ENCODE results near the gene IL17RE.

IL17RE gene

GRCh38 chr3:9909221-9910013, 6.8 kb downstream of the IL17RE start:
- no peak for TF ChIP-seq CTCF (IDR thresholded peaks at IDR 0.05; ENCODE audit: borderline replicate concordance, insufficient read depth, low read depth, low read length)
- no peak overlapping the region for H3K4me3 ChIP-seq (ENCODE audit: low read depth, low read length)

DNA sequence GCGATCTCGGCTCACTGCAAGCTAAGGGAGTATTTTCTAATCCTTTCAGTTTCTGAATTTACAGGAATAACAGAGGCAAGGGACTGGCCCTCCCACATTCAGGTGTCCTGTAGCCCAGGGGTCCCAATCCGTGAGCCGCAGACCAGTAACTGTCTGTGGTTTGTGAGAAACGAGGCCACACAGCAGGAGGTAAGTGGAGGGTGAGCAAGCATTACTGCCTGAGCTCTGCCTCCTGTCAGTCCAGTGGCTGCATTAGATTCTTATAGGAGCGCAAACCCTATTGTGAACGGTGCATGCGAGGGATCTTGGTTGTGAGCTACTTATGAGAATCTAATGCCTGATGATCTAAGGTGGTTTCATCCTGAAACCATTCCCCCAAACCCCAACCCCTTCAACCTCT, 9.2 kb downstream of the IL17RE start:
- TF ChIP-seq CTCF (IDR thresholded peaks at IDR 0.05; ENCODE audit: borderline replicate concordance, insufficient read depth, low read depth, low read length), result no peak
- H3K4me3 ChIP-seq (ENCODE audit: low read depth, low read length), result no peak overlapping the region

DNA sequence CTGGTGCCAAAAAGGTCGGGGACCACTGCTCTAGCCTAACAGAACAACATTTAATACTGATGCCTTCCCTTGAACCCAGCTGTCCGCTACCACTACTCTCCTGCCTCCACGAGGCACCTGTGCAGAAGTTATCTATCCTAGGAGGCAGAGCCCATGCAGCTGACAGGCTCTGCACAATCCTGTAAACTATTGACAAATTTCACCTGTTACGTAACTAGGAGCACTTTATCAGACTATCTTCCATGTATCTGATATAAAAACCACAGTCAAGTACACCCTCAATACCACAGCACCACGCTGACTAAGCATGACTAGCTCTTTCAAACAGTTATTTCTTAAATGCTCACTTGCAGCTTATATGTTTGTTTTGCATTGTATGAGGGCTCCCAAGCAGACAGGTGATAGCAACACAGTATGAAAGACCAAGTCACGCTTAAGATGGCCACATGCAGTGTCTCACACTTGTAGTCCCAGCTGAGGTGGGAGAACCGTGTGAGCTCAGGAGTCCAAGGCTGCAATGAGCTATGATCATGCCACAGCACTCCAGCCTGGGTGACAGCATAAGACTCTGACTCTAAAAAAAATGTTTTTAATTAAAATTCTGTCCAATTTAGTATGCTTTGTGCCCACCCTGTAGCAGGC, 9.8 kb downstream of the IL17RE start:
- H3K4me3 ChIP-seq (ENCODE audit: low read depth, low read length), result no peak overlapping the region

GRCh38 chr3:9913601-9914000, 11.0 kb downstream of the IL17RE start:
- no peak overlapping the region for H3K4me3 ChIP-seq (ENCODE audit: low read depth, low read length)
- no peak for TF ChIP-seq CTCF (IDR thresholded peaks at IDR 0.05; ENCODE audit: borderline replicate concordance, insufficient read depth, low read depth, low read length)

More for the DNA sequence above, 9.8 kb downstream of the IL17RE start:
- TF ChIP-seq CTCF (IDR thresholded peaks at IDR 0.05; ENCODE audit: borderline replicate concordance, insufficient read depth, low read depth, low read length), result no peak

GRCh38 chr3:9914011-9914410, 11.4 kb downstream of the IL17RE start:
- TF ChIP-seq CTCF (IDR thresholded peaks at IDR 0.05; ENCODE audit: borderline replicate concordance, insufficient read depth, low read depth, low read length), result no peak
- no peak overlapping the region for H3K4me3 ChIP-seq (ENCODE audit: low read depth, low read length)

DNA sequence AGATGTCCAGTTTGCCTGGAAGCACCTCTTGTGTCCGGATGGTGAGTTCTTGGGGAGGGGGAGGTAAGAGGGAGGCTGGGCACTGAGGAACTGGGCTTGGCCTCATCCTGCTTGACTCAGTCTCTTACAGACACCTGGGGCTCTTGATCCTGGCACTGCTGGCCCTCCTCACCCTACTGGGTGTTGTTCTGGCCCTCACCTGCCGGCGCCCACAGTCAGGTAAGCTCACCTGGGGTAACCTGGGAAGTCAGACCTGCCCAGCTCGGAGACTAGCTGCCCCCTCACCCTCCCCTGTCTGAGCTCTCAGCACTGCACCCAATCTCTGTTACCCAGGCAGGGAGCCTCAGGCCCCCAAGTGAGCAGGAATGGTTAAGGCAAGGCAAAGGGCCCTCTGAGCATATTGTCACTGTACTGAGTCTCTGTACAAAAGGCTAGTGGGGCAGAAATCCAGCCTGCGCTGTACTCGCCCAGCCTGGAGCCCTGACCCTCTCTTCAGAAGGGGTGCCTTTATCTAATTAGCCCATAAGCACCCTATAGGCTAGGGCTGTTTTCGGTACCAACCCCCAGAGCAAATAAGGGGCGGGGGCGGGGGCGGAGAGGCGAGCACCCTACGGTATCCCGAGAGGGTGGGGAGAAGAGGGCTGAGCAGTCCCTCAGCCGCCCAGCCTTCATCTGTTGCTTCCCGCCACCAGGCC, 12.1 kb downstream of the IL17RE start:
- TF ChIP-seq CTCF (IDR thresholded peaks at IDR 0.05; ENCODE audit: borderline replicate concordance, insufficient read depth, low read depth, low read length), result no peak
- H3K4me3 ChIP-seq (ENCODE audit: low read depth, low read length), result peak overlapping the region; percentile 43
